Activated CD4-positive, alpha-beta T cell treated with anti-CD3 and anti-CD28 coated beads for 1 hour (primary cell): Measurements from ENCODE around the gene TXNDC11.

Source experiments
- DNase-seq: peaks from one replicate; pipeline ENCODE4 v3.0.0-alpha.2; 2020

The TXNDC11 gene

DNA sequence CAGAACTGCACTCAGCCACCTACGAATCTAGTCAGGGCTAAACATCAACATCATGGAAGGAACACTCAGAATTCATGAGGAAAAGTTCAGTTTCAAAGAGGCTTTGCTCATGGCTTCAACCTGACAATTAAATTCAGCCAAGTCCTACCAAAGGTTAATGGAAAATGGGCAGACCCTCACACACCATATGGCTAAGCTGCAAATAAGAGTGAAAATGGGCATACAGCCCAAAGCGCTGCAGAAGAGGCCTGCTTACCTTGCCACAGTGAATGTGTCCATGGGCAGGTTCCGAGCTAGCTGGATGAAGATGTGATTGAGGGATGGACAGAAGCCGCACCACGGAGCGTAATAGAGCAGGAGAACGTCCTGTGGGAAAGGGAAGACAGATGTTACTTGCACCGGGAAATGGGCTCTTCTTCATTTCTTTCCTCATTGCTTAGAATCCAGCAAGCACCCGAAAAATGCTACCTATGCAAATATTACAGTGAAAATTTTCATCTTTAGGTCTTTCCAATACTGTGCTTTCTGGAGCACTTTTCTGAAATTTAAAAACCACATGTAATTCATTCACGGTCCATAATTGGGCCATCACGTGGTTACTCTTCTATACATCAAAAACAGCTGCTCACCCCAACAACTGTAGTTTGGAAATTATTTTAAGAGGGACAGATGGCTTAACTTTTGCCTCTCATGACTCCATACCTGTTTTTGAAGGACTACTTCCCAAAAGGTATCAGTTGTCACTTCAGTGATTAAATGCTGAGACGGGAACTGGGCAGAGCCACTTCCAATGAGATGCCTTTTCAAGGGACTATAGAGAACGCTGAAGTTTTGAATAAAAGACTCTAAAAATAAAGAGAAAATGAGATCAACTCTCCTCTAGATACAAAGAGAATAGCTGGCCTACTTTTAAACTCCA is 54.8 kb downstream of the TXNDC11 start:
- no peak for DNase-seq

DNA sequence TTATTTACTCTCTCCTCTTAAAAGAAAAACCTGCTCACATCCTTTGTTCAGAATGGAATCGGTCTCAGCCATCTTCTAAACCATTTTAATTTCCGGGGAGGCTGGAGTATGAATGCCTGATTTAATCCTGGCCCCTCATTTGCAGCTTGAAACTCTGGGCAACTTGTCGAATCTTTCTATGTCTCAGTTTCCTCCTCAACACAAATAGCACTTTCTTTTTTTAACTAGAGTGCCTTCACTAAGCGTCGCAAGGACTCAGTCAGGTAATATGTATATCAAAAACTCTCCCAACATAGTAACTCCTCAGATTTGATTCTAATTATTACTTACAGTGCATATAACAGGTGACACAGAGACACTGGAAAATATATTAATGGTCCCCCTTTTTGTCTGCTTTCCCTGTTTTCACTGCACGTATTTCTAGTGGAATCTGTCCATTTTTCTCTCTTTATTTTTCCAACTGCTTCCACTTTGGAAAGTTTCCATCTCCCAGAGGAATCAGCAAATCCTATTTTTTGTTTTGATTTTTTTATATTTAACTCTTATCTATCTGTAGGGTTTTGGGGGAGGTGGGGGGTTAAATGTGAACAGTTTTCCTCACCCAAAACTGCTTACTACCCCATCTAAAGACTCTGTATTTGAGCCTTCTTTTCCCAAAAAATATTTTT is 55.8 kb downstream of the TXNDC11 start:
- no peak for DNase-seq

DNA sequence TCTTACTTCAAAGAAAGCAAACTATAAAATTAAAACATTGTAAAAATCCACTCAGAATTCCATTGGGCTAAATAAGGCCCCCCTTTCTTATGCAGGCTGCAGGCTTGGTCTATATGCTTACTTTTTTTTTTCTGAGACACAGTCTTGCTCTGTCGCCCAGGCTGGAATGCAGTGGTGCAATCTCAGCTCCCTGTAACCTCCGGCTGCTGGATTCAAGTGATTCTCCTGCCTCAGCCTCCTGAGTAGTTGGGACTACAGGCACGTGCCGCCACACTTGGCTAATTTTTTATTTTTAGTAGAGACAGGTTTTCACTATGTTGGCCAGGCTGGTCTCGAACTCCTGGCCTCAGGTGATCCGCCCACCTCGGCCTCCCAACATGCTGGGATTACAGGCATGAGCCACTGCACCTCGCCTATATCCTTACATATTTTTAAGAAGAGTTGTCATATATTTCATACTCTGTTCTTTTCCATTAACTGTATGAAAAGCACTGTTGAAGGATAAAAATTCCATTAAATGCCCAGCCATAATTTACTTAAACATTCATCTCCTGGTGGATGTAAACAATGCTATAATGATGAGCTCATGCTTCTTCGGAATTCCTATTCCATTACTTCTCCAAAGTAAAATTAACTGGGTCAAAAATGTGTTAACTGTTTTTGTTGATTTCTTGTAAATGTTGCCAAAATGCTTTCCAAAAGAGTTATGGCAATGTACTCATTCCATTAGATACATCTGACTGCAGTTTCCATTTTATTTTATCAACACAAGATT is 56.6 kb downstream of the TXNDC11 start:
- no peak for DNase-seq

DNA sequence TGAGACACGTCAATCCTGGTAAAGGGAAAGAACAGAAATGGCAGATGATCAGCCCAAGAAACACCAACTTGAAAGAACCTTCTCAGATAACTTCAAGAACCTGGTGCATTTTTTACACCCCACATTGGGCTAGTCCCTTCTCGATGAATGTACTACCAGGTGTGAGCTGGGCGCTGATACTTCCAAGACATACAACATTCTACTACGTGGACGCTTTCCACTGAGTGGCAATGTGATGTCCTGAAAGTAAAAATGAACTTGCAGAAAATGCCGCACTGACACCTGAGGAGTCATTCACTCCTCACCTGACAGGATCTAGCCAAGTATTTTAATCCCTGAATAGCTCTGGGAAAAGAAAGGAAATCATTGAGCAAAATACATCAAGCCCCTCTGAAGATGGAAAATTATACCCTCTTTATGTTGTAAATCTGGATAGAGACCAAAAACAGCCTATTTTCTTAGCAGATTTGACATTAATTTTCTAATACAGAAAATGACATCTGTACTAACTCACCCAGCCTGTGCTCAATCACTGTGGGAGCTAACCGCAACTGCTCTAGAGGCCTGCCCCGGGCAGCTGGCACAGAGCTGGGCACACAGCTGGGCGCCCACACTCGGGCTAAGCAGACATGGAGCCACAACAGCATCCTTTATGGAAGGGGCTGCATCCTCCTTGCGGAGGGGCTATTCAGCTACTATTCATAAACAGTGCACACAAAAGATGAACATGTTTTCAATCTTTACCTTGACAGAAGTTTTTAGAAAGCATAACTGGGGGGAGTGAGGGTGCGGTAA is 58.2 kb downstream of the TXNDC11 start:
- no peak for DNase-seq

DNA sequence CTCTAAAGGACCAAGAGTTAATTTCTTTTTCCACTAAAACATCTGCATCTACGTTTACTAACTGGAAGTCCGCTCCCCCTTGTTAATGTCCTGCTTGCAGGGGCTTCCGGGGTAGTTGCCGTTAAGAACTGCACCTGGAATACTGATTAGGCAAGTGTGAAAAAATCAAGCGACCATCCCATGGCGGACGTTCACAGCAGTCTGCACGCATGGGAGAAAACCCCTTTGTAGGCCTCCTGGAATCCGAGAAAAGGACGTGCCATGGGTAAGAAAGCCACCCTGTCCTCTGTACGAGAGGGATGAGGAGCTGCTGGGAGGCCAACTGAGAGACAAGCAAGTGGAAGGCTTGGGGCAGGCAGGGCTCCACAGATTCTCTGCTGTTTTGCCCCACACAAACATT is 59.5 kb downstream of the TXNDC11 start:
- no peak for DNase-seq

DNA sequence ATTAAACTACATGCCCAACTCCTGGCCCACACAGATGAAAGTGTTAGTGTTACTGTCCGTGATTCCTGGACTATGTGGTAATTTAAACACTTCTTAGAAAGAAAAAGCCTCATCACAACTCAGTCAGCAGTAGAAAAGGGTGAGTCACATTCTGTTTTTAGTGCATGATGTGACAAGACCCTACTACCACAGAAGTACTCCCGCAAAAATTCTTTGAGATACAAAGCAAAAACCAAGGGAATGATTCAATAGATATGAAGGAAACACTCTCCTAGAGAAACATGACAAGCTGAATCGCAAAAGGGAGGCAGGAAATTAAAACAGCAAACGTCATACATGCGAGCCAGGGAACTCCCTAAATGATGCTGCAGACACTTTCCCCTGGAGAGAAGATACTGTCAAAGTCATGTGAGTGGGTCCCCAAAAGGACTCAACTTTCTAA is 60.0 kb downstream of the TXNDC11 start:
- DNase-seq: no peak

DNA sequence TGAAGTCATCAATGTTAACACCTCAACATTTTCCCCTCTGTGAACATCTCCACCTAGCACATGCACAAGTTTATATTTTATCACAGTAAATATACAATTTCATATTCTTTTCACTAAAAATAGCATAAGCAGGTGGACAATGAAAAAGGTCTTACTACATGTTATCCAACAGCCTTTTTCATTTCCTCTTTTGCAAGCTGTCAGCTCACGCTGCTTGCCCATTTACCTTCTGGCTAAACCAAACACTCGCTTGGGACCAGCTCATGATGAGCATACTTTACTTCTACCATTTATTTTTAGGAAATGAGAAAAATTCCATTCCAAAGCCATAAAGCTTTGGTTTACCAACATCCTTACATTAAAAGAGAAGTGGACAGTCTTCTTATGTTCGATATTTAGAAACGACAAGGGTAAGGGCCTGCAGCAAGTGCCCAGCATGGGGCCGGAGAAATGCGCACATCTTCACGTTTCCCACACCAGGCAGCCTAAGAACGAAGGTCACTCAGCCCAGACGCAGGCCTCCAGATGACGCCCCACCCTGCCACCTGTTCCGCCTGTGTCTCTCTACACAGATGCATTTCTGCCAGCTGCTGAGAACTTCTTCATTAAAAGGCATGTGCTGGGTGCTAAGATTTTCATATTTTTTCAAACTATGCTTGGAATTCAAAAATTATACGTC is 60.5 kb downstream of the TXNDC11 start:
- DNase-seq: no peak

DNA sequence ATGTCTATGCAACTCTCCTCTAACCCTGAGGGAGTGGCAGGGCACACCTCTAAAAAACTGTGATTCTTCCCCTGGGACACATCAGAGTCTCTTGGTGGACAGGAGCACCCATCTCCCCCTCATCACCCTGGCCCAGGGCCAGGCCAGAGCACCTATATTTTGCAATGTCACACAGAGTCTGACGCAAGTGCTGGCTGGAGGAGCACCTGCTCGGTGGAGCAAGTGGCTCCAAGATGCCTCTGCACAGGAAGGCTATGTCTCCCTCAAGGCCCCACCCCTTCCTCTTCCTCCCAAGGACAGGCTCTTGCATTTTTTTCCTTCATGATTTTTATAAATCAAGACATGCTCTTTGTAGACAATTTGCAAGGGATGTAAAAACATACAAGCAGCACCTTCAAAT is 61.1 kb downstream of the TXNDC11 start:
- no peak for DNase-seq

DNA sequence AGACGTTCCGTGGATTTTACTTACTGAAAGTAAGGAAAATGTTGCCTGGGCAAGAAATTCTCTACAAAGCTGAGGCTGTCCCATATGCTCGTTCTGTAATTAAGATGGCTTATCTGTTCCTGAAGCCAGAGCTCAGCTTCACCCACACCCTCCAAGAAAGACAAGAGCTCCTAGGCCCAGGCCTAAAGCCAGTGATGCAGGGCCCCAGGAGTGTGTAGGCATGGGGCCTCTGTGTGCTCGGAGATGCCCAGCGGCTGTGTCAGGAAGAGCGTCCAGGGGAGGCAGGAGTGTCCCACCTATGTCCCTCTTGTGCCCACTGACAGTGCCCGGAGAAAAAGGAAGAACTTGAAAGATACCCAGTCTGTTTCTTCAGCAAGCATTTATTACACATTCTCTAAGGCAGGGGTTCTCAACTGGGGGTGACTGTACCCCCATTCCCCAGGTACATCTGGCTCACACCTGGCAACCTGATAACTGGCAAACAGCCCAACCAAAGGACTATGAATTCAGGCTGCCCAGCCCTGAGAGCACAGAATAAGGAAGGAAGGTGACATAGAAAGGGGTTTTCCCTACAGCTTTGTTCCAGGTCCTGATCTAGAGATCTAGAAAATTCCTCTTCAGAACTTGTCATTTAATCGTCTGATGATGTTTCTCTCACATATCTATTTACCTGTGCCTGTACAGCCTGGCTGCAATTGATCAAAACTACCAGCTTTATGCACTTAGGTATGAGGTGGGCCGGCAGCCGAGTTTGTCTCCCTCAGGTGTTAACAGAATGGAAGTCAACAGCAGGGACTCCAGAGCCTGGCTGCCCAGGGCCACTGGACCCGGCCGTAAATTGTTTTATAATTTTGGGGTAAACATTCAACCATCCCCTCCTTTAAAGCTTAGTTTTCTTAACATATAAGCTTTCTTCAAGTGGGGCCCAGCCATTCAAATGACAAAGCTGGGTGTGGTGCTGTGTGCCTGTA is 62.4 kb downstream of the TXNDC11 start:
- DNase-seq: no peak

DNA sequence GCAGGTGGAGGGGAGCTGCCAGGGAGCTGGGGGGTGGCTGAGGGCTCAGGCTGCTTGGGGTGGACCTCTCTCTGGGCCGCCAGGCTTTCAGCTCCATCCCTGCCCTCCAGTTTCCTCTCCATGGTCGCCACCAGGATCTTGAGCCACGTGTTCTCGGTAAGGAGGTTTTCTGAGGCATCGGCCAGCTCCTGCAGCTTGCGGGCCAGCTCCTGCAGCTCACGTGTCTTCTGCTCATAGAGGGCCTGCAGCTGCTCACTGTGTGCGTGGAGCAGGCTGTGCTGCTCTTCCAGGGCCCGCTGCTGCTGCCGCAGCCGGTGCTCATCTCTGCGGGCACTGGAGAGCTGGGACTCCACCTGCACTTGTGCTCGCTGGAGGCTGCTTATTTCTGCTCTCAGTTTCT is 63.4 kb downstream of the TXNDC11 start:
- no peak for DNase-seq

DNA sequence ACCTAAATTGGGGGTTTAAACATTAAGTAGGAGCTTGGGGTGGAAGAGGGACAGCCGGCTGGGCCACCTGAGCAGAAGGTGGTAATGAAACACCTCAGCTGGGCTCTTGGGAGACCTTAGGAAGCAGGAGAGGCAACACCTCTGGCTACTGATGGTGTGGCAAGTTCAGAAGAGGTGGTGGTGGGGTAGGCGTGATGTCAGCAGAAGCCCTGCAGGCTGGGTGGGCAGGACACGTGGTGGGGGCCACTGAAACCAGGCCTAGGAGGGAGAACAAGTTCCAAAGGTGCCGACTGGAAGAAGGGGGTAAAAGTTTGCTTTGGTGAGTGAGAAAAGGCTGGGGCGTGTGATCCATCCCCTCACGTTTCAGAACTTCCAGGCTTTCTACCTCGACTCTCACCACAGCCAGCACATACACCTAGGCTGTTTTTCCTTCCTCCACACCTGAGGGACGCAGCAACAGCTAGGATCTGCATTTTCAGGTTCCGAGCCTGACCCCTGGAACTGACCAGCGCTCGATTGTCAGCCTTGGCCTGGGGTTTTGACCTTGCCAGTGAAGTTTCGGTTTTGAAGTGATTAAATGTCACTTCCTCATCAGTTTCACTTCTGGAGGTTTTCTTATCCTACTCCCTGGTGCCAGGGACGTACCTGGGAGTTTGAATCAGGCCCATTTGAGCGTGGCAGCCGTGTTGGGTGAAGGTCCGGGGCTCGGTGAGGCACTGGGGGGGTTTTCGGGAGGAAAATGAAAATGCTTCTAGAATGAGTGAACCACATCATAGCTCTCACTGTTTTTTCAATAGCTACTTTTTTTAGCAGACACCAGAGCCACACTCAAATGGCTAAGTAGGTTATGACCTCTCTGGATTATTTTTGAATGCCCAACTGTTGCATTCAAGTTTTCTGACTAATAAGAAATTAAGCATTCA is 64.4 kb downstream of the TXNDC11 start:
- DNase-seq: no peak

DNA sequence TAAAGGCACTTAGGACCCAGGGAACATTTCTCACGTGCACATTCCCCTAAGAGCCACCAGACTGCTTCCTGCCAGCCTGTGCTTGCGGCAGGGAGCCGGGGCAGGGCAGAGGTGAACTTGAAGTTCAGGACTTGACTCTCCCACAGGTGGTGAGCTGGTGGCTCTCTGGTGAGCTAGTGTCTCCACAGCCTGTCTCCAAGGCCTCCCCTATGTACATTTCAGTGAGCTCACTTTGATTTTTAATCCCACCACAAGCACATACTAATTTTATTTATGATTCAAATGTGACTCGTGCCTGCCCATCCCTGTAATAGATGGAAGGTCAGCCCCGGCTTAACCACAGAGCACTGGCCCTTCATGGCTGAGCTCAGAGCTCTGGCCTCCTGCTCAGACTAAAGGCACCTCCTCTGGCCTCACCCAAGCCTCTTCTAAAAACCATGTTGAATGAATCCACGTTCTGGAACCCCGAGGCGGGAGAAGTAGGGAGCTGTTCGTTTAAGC is 65.2 kb downstream of the TXNDC11 start:
- DNase-seq: no peak

DNA sequence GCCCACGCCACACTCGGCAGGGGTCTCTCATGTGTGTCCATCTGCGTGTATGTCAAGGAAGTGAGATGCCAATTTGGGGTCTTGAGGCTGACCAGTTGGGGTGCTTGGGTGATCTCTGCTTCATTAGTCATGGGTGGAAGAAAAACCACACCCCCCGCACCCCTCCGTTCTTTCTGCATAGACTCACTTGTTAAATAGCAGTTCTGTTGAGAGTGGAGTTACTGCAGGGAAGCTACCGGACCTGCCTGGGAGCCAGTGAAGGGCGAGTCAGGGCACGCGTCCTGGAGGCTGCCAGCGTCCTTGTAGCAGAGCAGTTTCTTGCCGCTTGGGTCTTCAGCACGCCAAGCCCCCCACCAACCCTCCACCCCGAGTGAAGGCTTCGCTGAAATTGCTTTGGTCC is 65.9 kb downstream of the TXNDC11 start:
- DNase-seq: no peak

DNA sequence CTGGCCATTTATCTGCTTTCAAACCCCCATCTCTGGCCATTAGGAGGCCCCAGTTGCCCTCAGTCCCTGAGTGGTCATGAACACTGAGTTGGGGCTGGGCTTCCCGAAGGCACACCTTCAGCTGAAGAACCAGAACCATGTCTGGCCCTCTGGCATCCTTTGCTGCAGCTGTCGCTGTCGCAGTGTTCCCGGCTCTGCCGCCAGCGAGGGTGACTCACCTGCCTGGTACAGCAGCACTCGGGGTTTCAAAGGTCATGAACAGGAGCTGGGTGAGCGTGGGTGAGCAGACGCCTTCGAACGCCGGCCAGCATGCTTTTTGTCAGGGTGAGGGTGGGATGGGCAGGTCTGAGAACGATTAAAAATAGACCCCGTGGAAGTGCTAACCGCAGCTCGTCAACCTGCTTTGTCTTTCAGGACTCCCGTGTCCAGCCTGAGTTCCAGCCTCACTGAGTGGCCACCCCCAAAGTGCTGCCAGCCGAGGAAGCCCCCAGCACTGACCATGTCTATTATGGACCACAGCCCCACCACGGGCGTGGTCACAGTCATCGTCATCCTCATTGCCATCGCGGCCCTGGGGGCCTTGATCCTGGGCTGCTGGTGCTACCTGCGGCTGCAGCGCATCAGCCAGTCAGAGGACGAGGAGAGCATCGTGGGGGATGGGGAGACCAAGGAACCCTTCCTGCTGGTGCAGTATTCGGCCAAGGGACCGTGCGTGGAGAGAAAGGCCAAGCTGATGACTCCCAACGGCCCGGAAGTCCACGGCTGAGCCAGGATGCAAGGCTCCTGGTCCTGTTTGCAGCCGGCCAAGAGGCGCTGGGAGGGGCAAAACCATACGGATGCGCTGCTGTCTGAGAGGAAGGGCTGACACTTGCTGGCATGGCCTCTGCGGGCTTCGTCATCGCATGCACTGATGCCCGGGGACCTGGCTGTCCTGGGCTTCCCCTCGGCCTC is 66.8 kb downstream of the TXNDC11 start:
- DNase-seq: no peak

DNA sequence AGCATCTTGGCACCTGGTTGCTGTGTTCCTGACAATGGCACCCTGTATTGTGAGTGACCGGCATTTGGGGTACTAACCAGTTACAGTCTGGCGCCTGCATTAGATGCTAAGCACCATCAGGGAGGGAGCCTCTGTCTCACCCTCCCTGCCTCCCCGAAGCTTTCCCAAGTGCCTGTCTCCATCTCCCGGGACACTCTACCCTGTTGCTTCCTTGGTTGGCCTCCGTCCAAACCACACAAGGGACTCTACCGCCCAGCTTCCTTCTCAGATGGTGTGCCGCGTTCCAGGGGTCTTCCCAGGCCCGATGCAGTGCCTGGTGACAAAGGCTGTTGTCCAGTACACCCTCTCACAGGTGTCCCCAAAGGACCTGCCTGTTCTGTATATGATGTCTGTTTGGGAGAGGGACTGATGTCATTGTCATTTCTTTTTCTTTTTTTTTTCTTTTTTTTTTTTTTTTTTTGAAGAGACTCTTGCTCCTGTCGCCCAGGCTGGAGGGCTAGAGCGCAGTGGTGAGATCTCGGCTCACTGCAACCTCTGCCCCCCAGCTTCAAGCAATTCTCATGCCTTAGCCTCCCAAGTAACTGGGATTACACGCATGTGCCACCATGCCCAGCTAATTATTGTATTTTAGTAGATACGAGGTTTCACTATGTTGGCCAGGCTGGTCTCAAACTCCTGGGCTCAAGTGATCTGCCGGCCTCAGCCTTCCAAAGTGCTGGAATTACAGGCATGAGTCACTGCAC is 67.7 kb downstream of the TXNDC11 start:
- DNase-seq: no peak

DNA sequence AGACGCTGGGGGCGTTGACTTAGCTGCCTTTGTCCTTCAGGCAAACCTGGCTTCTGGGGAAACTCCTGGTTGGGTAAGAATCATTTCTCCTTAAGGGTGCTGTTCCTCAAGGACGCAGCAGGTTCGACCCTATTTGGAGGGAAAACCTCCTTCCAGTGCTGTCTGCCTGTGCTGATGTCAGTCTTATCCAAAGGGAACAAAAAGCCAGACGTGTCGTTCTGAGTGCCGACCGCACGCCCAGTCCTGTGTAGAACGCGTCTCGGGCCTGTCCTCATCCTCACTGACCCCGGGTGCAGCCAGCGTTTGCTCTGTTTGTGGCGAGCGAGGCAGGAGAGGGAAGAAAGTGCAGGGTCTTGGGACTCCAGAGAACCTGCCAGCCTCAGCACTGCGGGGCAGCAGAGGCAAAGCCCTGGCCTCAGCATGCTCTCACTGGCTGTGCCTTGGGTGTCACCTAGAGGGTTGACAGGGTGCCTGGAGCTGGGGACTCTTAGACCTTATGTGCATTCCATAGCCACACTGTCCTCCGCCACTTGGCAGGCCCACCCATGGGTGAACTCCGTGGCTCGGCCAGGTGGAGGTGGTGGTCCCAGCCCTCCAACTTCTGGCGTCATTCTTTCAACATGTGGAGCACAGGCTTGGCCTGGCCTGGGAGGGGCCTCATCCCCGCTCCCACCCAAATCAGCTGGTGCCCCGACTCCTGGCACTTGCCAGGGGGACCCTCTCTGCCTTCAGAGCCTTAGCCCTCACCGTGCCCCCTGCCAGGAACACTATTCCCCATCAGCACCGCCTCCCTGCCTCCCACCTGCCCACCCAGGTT is 68.4 kb downstream of the TXNDC11 start:
- DNase-seq: no peak
